Measurements from ENCODE around the gene PRKCA.
"Not testable (repeated sequence)": the region's sequence is repeated elsewhere in the genome, so short reads cannot be mapped to it uniquely, and the experiment has no call there.

The PRKCA gene

DNA sequence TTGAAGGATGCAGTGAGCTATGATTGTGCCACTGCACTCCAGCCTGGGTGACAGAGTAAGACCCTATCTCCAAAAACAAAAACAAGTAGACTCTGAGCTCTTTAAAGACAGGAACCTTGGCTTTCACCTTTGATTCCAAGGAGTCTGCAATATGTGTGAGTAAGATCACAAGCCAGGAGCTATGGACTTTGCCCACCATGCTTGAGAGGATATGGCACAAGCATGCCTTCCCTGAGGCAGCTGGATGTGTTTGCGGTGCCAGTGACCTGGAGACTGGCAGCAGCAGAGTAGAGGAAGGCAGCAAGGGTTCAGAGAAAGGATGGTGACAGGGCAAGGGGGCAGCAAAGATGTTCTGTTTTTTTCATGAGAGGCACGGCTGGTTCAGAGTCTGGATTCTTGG, 14.5 kb upstream of the PRKCA start:
- Histone ChIP-seq H3K9me3 (ENCODE audit: control insufficient read depth, insufficient read depth, low read length) (no peaks in the 10 kb centered on the region), H3K4me3 (ENCODE audit: low read length) (no peak overlapping the region), H3K27ac (ENCODE audit: low read length) (no peak overlapping the region), H3K4me1 (ENCODE audit: control insufficient read depth, insufficient read depth, low read length) (no peaks in the 10 kb centered on the region), H3K27me3 (ENCODE audit: control insufficient read depth, insufficient read depth, low read length) (no peaks in the 10 kb centered on the region), H3K36me3 (ENCODE audit: control insufficient read depth, insufficient read depth, low read length) (no peaks in the 10 kb centered on the region)
- WGBS (ENCODE audit: insufficient coverage, insufficient read length), result no CpG with 5 or more reads among the region's 2 CpGs
- no peak for DNase-seq (ENCODE audit: low read depth, low spot score)

DNA sequence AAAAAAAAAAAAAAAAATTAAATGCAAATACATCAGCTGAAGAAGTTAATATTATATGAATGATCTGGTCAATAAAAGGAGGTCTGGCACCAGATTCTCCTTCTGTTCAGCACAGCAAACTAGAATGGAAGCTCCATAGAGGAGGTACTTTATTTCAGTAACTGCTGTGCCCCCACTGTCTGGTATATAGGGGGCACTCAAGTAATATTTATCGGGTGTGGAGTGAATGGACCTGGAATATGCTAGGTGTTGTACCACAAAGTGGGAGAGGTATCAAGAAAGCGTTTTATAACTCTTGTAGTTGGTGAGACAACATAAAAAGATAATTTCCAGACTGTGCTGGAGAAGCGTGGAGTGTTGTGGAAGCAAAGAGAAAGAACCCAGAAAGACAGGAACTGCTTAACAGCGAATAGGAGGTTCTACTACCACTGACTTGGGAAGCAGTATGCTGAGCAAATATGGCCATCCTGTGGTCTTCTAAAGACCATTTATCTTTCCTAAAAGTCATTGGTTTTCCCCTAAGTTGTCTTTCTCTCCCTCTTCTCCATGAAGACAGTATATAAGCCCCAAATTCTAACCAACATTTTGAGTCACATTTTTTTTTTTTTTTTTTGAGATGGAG, 12.2 kb upstream of the PRKCA start:
- Histone ChIP-seq H3K27me3 (ENCODE audit: control insufficient read depth, insufficient read depth, low read length) (no peaks in the 10 kb centered on the region), H3K9me3 (ENCODE audit: control insufficient read depth, insufficient read depth, low read length) (no peaks in the 10 kb centered on the region), H3K36me3 (ENCODE audit: control insufficient read depth, insufficient read depth, low read length) (no peaks in the 10 kb centered on the region), H3K4me1 (ENCODE audit: control insufficient read depth, insufficient read depth, low read length) (no peaks in the 10 kb centered on the region), H3K4me3 (ENCODE audit: low read length) (no peak overlapping the region), H3K27ac (ENCODE audit: low read length) (no peak overlapping the region)
- no peak for DNase-seq (ENCODE audit: low read depth, low spot score)
- WGBS (ENCODE audit: insufficient coverage, insufficient read length), result no CpG with 5 or more reads among the region's 4 CpGs

DNA sequence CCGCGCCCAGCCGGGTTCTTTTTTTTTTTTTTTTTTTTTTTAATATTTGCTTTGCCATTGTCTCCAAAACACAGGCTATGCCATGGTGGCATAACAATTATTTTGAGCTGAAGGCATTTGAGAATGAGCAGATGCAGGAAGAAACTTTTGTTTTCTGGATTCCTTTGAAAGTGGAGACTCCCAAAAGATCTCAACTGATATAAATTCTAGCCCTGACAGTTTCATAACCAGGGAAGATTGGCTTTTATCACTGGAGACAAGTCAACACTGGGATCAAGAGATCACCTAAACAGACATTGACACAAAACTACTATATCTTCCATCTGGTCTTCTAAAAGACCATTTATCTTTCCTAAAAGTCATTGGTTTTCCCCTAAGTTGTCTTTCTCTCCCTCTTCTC, 10.1 kb upstream of the PRKCA start:
- Histone ChIP-seq H3K27me3 (ENCODE audit: control insufficient read depth, insufficient read depth, low read length) (no peaks in the 10 kb centered on the region), H3K9me3 (ENCODE audit: control insufficient read depth, insufficient read depth, low read length) (no peaks in the 10 kb centered on the region), H3K27ac (ENCODE audit: low read length) (no peak overlapping the region), H3K4me3 (ENCODE audit: low read length) (no peak overlapping the region), H3K36me3 (ENCODE audit: control insufficient read depth, insufficient read depth, low read length) (no peaks in the 10 kb centered on the region), H3K4me1 (ENCODE audit: control insufficient read depth, insufficient read depth, low read length) (no peaks in the 10 kb centered on the region)
- no CpG with 5 or more reads among the region's 3 CpGs for WGBS (ENCODE audit: insufficient coverage, insufficient read length)
- DNase-seq (ENCODE audit: low read depth, low spot score), result no peak

DNA sequence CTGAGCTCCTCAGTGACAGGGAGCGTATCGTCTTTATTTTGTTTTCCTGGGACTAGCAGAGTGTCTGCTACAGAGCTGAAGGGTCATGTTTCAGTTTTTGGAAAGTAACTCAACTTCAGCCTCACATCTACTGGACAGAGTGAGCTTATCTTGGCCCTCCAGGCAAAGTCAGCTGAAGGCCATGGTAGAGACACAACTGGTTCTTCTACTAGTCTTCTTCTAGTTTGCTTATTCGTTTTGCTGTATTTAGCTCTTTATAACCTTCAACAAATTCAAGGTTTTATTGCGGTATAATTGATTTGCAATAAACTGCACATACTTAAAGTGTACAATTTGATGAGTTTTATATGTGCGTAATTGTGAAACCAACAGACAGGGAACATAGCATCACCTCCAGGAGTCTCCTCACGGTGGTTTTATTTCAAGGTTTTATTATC, 6.1 kb upstream of the PRKCA start:
- no peak for DNase-seq (ENCODE audit: low read depth, low spot score)
- Histone ChIP-seq H3K36me3 (ENCODE audit: control insufficient read depth, insufficient read depth, low read length) (no peaks in the 10 kb centered on the region), H3K27me3 (ENCODE audit: control insufficient read depth, insufficient read depth, low read length) (peaks cover 2% of the 10 kb centered on the region; the same call in 1 of the 2 replicates), H3K27ac (ENCODE audit: low read length) (no peak overlapping the region), H3K4me1 (ENCODE audit: control insufficient read depth, insufficient read depth, low read length) (no peaks in the 10 kb centered on the region), H3K4me3 (ENCODE audit: low read length) (no peak overlapping the region), H3K9me3 (ENCODE audit: control insufficient read depth, insufficient read depth, low read length) (no peaks in the 10 kb centered on the region)
- whole genome bisulfite sequencing (ENCODE audit: insufficient coverage, insufficient read length), result no CpG with 5 or more reads among the region's 6 CpGs

DNA sequence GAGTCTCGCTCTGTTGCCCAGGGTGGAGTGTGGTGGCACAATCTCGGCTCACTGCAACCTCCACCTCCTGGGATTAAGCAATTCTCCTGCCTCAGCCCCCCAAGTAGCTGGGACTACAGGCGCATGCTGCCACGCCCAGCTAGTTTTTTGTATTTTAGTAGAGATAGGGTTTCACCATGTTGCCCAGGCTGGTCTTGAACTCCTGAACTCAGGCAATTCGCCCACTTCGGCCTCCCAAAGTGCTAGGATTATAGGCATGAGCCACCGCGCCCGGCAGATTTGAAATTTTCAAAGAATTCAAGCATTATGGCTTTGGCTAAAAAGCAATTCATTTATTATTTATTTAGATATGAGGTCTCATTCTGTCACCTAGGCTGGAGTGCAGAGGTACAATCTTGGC, 5.0 kb upstream of the PRKCA start:
- WGBS (ENCODE audit: insufficient coverage, insufficient read length), result no CpG with 5 or more reads among the region's 9 CpGs
- not testable (repeated sequence) for H3K27me3 ChIP-seq (ENCODE audit: control insufficient read depth, insufficient read depth, low read length); DNase-seq (ENCODE audit: low read depth, low spot score); H3K36me3 ChIP-seq (ENCODE audit: control insufficient read depth, insufficient read depth, low read length); H3K4me3 ChIP-seq (ENCODE audit: low read length); H3K4me1 ChIP-seq (ENCODE audit: control insufficient read depth, insufficient read depth, low read length); H3K27ac ChIP-seq (ENCODE audit: low read length); H3K9me3 ChIP-seq (ENCODE audit: control insufficient read depth, insufficient read depth, low read length)

DNA sequence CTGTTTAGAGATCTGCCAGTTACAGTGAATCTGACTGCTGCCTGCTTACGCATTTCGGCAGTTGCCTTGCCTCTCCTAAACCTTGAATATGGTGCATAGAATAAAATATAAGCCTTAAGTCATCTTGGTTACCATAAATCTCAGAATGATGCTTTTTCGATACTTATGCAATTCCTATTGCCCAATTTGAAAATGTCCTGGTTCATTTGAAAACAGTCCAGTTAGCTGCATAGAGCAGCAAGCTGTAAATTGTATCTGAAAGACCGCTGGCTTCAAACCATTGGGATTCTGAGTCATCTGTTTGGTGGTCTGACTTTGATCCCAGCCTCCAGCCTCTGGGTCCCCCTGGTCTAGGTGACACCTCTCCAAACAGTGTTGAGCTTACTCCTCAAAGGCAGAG, 2.7 kb upstream of the PRKCA start:
- Histone ChIP-seq H3K4me3 (ENCODE audit: low read length) (no peak overlapping the region), H3K9me3 (ENCODE audit: control insufficient read depth, insufficient read depth, low read length) (no peaks in the 10 kb centered on the region), H3K27me3 (ENCODE audit: control insufficient read depth, insufficient read depth, low read length) (peaks cover 2% of the 10 kb centered on the region; the same call in 1 of the 2 replicates), H3K27ac (ENCODE audit: low read length) (no peak overlapping the region), H3K4me1 (ENCODE audit: control insufficient read depth, insufficient read depth, low read length) (peaks cover 4% of the 10 kb centered on the region; the same call in 1 of the 2 replicates), H3K36me3 (ENCODE audit: control insufficient read depth, insufficient read depth, low read length) (no peaks in the 10 kb centered on the region)
- no CpG with 5 or more reads among the region's 4 CpGs for WGBS (ENCODE audit: insufficient coverage, insufficient read length)
- DNase-seq (ENCODE audit: low read depth, low spot score), result no peak

DNA sequence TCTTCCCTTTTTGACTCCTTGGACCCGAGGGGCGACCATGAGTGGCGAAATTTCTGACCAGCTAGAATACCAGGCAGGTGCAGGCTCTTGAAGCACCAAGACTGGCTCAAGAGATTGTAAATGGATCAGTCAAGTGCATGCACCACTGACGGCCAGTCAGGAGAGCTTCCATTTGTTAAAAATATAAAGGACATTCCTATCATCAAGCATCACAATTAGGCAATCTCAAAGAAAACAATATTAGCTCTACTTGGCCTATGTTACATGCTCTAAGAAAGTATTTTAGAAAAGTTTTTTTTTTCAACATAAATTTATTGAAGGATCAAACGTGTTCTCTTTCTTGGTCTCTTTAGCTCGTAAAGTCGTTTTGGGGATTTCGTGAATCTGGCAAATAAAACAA, 1.5 kb upstream of the PRKCA start:
- H3K4me1 ChIP-seq (ENCODE audit: control insufficient read depth, insufficient read depth, low read length), result peaks cover 4% of the 10 kb centered on the region; the same call in 1 of the 2 replicates
- WGBS (ENCODE audit: insufficient coverage, insufficient read length), result no CpG with 5 or more reads among the region's 8 CpGs
- H3K27ac ChIP-seq (ENCODE audit: low read length), result no peak overlapping the region
- H3K4me3 ChIP-seq (ENCODE audit: low read length), result no peak overlapping the region
- H3K9me3 ChIP-seq (ENCODE audit: control insufficient read depth, insufficient read depth, low read length), result no peaks in the 10 kb centered on the region
- no peak for DNase-seq (ENCODE audit: low read depth, low spot score)
- H3K27me3 ChIP-seq (ENCODE audit: control insufficient read depth, insufficient read depth, low read length), result peaks cover 2% of the 10 kb centered on the region; the same call in 1 of the 2 replicates
- H3K36me3 ChIP-seq (ENCODE audit: control insufficient read depth, insufficient read depth, low read length), result no peaks in the 10 kb centered on the region

DNA sequence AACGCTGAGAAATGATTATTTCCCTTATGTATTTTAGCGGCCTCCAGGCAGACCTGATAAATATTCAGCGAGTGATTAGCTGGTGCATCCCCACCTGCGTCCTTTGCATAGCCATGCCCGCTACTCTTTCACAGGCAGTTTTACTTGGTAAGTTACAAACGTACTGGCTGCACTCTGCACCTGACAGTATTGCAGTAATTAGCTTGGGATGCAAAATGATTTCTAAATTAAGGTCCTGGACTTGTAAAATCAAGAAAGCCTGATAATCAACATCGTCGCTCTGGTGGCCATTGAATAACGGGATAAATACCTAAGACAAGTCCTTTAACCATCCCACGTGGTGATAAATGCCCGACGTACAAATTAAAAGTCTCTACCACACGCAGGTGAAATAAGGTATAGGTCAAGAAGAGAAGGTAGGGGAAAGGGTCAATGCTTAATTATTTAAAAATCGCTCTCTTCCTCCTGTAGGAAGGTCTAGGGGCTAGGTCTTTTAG, 998 bp upstream of the PRKCA start:
- no peaks in the 10 kb centered on the region for H3K36me3 ChIP-seq (ENCODE audit: control insufficient read depth, insufficient read depth, low read length)
- WGBS (ENCODE audit: insufficient coverage, insufficient read length), result no CpG with 5 or more reads among the region's 14 CpGs
- H3K4me3 ChIP-seq (ENCODE audit: low read length), result peak overlapping the region; percentile 58; the same call in 1 of the 2 replicates
- H3K4me1 ChIP-seq (ENCODE audit: control insufficient read depth, insufficient read depth, low read length), result peaks cover 4% of the 10 kb centered on the region; the same call in 1 of the 2 replicates
- H3K27ac ChIP-seq (ENCODE audit: low read length), result no peak overlapping the region
- DNase-seq (ENCODE audit: low read depth, low spot score), result no peak
- H3K27me3 ChIP-seq (ENCODE audit: control insufficient read depth, insufficient read depth, low read length), result peaks cover 2% of the 10 kb centered on the region; the same call in 1 of the 2 replicates
- no peaks in the 10 kb centered on the region for H3K9me3 ChIP-seq (ENCODE audit: control insufficient read depth, insufficient read depth, low read length)

DNA sequence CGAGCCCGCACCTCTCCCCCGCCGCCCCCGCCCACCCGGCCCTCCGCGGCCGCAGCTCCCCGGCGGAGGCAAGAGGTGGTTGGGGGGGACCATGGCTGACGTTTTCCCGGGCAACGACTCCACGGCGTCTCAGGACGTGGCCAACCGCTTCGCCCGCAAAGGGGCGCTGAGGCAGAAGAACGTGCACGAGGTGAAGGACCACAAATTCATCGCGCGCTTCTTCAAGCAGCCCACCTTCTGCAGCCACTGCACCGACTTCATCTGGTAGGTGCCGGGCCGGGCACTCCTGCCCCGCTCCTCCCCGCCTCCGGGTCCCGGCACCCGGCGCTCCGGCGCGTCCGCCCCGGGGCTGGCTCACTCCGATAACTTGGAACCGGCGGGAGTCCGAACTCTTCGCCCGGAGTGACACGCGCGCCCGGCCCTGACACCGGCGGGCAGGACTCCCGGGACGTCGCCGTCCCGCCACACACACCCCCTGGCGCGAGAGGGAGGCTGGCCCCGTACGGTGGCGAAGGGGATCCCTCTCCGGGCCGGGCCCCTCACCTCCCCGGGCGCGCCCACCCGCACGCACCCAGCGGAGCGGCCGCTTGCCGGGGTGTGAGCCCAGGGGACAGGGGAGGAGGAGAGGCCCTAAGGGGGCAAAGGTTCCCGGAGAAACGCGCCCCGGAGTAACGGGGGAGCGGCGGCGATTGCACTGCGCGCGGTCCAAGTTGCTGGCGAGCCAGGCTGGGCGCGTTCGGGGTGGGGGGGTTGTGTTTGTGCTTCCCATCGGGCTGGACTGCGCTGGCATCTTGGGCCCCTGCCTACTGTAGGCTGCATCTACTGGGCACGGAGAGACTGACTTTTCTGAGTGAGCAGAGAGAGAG, 581 bp downstream of the PRKCA start:
- DNase-seq (ENCODE audit: low read depth, low spot score), result no peak
- Histone ChIP-seq H3K27me3 (ENCODE audit: control insufficient read depth, insufficient read depth, low read length) (peaks cover 2% of the 10 kb centered on the region; the same call in 1 of the 2 replicates), H3K27ac (ENCODE audit: low read length) (no peak overlapping the region), H3K4me1 (ENCODE audit: control insufficient read depth, insufficient read depth, low read length) (peaks cover 4% of the 10 kb centered on the region; the same call in 1 of the 2 replicates), H3K4me3 (ENCODE audit: low read length) (peak overlapping the region; percentile 58; the same call in 1 of the 2 replicates), H3K36me3 (ENCODE audit: control insufficient read depth, insufficient read depth, low read length) (no peaks in the 10 kb centered on the region), H3K9me3 (ENCODE audit: control insufficient read depth, insufficient read depth, low read length) (no peaks in the 10 kb centered on the region)
- WGBS (ENCODE audit: insufficient coverage, insufficient read length), result no CpG with 5 or more reads among the region's 91 CpGs

DNA sequence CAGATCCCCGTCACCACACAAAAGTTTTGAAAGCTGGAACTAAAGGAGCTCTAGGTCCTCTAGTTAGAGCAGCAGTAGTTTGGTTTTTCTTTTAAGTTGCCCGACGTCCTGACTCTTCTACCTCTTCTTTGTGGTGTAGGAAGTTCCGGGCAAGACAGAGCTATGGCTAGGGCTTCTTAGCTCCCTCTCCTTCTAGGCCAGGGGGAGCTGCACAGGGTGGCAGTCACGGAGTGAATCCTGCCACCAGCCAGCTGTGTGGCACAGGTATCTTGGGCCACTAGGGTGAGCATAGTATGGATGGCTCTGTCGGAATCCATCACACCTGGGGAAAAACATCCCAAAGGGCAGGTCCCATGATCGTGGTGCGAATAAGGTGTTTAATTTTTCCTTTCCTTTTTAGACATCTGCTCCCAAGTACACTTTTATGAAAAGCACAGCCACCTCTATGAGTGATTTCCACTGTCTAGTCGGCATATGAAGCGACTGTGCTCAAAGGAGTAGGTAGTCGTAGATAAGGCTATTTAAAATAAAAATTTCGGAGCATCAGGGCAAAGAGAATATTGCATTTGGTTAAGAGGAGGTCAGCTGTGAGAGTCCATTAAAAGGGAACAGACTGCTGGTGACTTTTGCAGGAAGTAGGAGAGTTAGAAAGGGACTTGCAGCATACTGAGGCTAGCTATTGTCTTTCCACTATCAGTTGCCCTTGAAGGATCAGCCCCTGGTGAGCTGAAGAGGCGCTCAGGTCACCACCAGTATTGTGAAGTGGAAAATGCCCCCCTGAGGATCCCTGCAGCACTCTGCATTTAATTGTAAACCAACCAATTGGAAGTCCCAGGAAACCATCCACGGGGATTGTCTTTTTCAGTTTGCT, 2.1 kb downstream of the PRKCA start:
- no CpG with 5 or more reads among the region's 14 CpGs for WGBS (ENCODE audit: insufficient coverage, insufficient read length)
- DNase-seq (ENCODE audit: low read depth, low spot score), result peak; percentile 58
- Histone ChIP-seq H3K4me3 (ENCODE audit: low read length) (no peak overlapping the region), H3K27me3 (ENCODE audit: control insufficient read depth, insufficient read depth, low read length) (peaks cover 2% of the 10 kb centered on the region; the same call in 1 of the 2 replicates), H3K36me3 (ENCODE audit: control insufficient read depth, insufficient read depth, low read length) (no peaks in the 10 kb centered on the region), H3K27ac (ENCODE audit: low read length) (no peak overlapping the region), H3K4me1 (ENCODE audit: control insufficient read depth, insufficient read depth, low read length) (peaks cover 4% of the 10 kb centered on the region; the same call in 1 of the 2 replicates), H3K9me3 (ENCODE audit: control insufficient read depth, insufficient read depth, low read length) (no peaks in the 10 kb centered on the region)

Data from iPS DF 6.9 (cell line).